K562 (cell line): ENCODE measurements around the gene SCAANT1. TPM values are rescaled to one million over a fixed set of nuclear protein-coding genes. Genes with fewer than 3 reads are reported as not detected.
A peak's percentile ranks its signal among the peaks of the same experiment; 100 is the strongest.

Experiments
- RAD21 ChIP-seq, 2 experiments: fragments of 250-450 bp in 1 of 2; fragments of 450-650 bp in 1 of 2; sonication (Bioruptor Pico) in 1 of 2; formaldehyde crosslinking in 1 of 2; IDR thresholded peaks in 1 of 2; conservative IDR thresholded peaks in 1 of 2; 2 replicates each; pipeline versions ENCODE4 v1.4.0 to v1.8.0; 2020 to 2022; ENCODE audit warnings: mild to moderate bottlenecking in 2 of 2, moderate library complexity in 1 of 2
- polyA plus RNA-seq, 8 experiments: library from polyadenylated mRNA; depleted of rRNA in 4 of 8; stranded (reverse) in 5 of 8; unstranded in 3 of 8; fragments of >200 nt; fragmentation: Nextera tagmentation in 2 of 8; fragmentation: Illumina TruSeq in 1 of 8; extraction: Ambion mirVana in 2 of 8; extraction: Trizol in 1 of 8; gene quantifications; 2 replicates each; pipeline versions ENCODE4 v1.2.1 to v1.2.3, GENCODE V29; 2011 to 2014; ENCODE audit warnings: inconsistent platforms in 1 of 8, missing spikeins in 1 of 8
- total RNA-seq, 7 experiments: library from RNA; depleted of rRNA in 6 of 7; stranded (reverse); fragments of >200 nt in 6 of 7; fragmentation: Illumina TruSeq in 2 of 7; extraction: Trizol in 2 of 7; gene quantifications; 2 replicates each; pipeline versions ENCODE4 v1.2.1 to v1.2.3, GENCODE V29; 2011 to 2021; ENCODE audit warnings: low replicate concordance in 1 of 7
- TF ChIP-seq, protein P1 (sequence below), 2 experiments: fragments of 450-650 bp in 1 of 2; sonication (generic) in 1 of 2; formaldehyde crosslinking in 1 of 2; IDR thresholded peaks; 2 replicates each; pipeline versions ENCODE4 v1.7.1 to v1.9.0; 2016 to 2022; ENCODE audit warnings: inconsistent platforms in 1 of 2, mild to moderate bottlenecking in 1 of 2, missing genetic modification reagents in 1 of 2
- TF ChIP-seq, protein P2 (sequence below): fragments of 250-450 bp; sonication (Bioruptor Pico); IDR thresholded peaks from 2 replicates; pipeline ENCODE4 v1.5.1; 2021; ENCODE audit warnings: mild to moderate bottlenecking
- TF ChIP-seq, protein P3 (sequence below), 2 experiments: IDR thresholded peaks; 2 replicates each; pipeline ENCODE4 v1.6.1; 2011; ENCODE audit warnings: borderline replicate concordance in 1 of 2, control low read depth in 1 of 2, low read depth in 1 of 2, low read length in 1 of 2, mild to moderate bottlenecking in 1 of 2, mixed read lengths in 1 of 2, moderate library complexity in 1 of 2; ENCODE audit not compliant: insufficient read depth in 1 of 2, insufficient read length in 1 of 2, poor library complexity in 1 of 2, severe bottlenecking in 1 of 2; ENCODE audit errors: extremely low read depth in 1 of 2
- TF ChIP-seq, protein P4 (sequence below): sonication (generic); formaldehyde crosslinking; IDR thresholded peaks from 2 replicates; pipeline ENCODE4 v1.4.0; 2020; ENCODE audit warnings: mild to moderate bottlenecking, missing genetic modification reagents
- TF ChIP-seq, protein P5 (sequence below): fragments of 150-350 bp; conservative IDR thresholded peaks from 2 replicates; pipeline ENCODE4 v1.6.1; 2014; ENCODE audit warnings: low read length

Gene SCAANT1
- total and polyA plus RNA-seq, 9 of the 15 experiments (the other 6 are each of a cell fraction or from before 2014, with no cell fraction given) = not detected

DNA sequence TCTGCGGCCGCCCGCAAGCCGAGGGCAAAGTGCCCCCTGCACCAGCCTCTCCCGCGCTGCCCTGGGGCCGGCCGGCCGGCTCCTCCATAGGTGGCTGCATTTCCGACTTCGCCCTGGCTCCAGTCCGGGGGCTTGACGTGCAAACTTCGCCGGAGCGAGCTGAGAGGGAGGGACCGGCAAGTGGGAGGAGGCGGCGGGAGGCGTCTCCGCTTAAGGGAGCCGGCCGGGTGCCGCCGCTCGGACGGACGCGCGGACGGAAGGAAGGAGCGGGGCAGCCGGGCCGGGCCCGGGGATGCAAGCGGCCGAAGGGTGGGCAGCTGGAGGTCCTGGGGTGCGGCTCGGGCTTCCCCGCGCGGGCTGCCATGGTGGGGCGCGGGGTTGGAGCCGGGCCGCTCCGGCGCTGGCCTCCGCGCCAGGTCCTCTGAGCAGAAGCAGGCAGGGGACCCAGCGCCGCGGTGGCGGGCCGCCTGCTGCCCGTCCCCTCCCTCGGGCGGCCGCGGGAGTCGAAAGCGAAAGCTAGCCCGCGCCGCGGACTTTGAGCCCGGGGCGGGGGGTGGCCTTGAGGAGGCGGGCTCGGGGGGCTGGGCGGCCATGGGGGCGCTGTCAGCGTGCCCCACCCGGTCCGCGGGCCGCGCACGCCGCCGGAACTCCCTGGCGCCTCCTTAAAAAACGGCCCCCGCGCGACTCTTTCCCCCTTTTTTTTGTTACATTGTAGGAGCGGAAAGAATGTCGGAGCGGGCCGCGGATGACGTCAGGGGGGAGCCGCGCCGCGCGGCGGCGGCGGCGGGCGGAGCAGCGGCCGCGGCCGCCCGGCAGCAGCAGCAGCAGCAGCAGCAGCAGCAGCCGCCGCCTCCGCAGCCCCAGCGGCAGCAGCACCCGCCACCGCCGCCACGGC lies at the start of gene SCAANT1 (continued):
- TF ChIP-seq, protein P1, sequence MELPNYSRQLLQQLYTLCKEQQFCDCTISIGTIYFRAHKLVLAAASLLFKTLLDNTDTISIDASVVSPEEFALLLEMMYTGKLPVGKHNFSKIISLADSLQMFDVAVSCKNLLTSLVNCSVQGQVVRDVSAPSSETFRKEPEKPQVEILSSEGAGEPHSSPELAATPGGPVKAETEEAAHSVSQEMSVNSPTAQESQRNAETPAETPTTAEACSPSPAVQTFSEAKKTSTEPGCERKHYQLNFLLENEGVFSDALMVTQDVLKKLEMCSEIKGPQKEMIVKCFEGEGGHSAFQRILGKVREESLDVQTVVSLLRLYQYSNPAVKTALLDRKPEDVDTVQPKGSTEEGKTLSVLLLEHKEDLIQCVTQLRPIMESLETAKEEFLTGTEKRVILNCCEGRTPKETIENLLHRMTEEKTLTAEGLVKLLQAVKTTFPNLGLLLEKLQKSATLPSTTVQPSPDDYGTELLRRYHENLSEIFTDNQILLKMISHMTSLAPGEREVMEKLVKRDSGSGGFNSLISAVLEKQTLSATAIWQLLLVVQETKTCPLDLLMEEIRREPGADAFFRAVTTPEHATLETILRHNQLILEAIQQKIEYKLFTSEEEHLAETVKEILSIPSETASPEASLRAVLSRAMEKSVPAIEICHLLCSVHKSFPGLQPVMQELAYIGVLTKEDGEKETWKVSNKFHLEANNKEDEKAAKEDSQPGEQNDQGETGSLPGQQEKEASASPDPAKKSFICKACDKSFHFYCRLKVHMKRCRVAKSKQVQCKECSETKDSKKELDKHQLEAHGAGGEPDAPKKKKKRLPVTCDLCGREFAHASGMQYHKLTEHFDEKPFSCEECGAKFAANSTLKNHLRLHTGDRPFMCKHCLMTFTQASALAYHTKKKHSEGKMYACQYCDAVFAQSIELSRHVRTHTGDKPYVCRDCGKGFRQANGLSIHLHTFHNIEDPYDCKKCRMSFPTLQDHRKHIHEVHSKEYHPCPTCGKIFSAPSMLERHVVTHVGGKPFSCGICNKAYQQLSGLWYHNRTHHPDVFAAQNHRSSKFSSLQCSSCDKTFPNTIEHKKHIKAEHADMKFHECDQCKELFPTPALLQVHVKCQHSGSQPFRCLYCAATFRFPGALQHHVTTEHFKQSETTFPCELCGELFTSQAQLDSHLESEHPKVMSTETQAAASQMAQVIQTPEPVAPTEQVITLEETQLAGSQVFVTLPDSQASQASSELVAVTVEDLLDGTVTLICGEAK (IDR thresholded peaks at IDR 0.05) = peak; percentile 71
- TF ChIP-seq, protein P1 (CRISPR knock-in tag; IDR thresholded peaks at IDR 0.05) = no peak
- TF ChIP-seq, protein P2, sequence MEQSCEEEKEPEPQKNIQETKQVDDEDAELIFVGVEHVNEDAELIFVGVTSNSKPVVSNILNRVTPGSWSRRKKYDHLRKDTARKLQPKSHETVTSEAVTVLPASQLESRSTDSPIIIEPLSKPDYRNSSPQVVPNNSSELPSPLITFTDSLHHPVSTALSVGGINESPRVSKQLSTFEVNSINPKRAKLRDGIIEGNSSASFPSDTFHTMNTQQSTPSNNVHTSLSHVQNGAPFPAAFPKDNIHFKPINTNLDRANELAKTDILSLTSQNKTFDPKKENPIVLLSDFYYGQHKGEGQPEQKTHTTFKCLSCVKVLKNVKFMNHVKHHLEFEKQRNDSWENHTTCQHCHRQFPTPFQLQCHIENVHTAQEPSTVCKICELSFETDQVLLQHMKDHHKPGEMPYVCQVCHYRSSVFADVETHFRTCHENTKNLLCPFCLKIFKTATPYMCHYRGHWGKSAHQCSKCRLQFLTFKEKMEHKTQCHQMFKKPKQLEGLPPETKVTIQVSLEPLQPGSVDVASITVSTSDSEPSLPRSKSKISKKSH = no peak
- TF ChIP-seq, protein P3, sequence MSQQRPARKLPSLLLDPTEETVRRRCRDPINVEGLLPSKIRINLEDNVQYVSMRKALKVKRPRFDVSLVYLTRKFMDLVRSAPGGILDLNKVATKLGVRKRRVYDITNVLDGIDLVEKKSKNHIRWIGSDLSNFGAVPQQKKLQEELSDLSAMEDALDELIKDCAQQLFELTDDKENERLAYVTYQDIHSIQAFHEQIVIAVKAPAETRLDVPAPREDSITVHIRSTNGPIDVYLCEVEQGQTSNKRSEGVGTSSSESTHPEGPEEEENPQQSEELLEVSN (IDR thresholded peaks at IDR 0.05; ENCODE audit: borderline replicate concordance in 1 of 2, extremely low read depth in 1 of 2, insufficient read depth in 1 of 2, insufficient read length in 1 of 2, low read depth in 1 of 2, low read length in 1 of 2, poor library complexity in 1 of 2, severe bottlenecking in 1 of 2) = peak in 1 of 2 experiments; percentile 63
- TF ChIP-seq, protein P4, sequence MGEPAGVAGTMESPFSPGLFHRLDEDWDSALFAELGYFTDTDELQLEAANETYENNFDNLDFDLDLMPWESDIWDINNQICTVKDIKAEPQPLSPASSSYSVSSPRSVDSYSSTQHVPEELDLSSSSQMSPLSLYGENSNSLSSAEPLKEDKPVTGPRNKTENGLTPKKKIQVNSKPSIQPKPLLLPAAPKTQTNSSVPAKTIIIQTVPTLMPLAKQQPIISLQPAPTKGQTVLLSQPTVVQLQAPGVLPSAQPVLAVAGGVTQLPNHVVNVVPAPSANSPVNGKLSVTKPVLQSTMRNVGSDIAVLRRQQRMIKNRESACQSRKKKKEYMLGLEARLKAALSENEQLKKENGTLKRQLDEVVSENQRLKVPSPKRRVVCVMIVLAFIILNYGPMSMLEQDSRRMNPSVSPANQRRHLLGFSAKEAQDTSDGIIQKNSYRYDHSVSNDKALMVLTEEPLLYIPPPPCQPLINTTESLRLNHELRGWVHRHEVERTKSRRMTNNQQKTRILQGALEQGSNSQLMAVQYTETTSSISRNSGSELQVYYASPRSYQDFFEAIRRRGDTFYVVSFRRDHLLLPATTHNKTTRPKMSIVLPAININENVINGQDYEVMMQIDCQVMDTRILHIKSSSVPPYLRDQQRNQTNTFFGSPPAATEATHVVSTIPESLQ (CRISPR knock-in tag) = 0 out of 2 replicates have a peak, but pooled peaks have one; percentile 50
- TF ChIP-seq RAD21 (CRISPR knock-in tag; conservative IDR thresholded peaks at IDR 0.05 in 1 of 2, IDR thresholded peaks at IDR 0.05 in 1 of 2) = no peak
- TF ChIP-seq, protein P5, sequence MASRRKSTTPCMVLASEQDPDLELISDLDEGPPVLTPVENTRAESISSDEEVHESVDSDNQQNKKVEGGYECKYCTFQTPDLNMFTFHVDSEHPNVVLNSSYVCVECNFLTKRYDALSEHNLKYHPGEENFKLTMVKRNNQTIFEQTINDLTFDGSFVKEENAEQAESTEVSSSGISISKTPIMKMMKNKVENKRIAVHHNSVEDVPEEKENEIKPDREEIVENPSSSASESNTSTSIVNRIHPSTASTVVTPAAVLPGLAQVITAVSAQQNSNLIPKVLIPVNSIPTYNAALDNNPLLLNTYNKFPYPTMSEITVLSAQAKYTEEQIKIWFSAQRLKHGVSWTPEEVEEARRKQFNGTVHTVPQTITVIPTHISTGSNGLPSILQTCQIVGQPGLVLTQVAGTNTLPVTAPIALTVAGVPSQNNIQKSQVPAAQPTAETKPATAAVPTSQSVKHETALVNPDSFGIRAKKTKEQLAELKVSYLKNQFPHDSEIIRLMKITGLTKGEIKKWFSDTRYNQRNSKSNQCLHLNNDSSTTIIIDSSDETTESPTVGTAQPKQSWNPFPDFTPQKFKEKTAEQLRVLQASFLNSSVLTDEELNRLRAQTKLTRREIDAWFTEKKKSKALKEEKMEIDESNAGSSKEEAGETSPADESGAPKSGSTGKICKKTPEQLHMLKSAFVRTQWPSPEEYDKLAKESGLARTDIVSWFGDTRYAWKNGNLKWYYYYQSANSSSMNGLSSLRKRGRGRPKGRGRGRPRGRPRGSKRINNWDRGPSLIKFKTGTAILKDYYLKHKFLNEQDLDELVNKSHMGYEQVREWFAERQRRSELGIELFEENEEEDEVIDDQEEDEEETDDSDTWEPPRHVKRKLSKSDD = no peak
